Measurements from ENCODE around the gene LILRA1.
"Not testable (repeated sequence)": the region's sequence is repeated elsewhere in the genome, so short reads cannot be mapped to it uniquely, and the experiment has no call there.

The LILRA1 gene

DNA sequence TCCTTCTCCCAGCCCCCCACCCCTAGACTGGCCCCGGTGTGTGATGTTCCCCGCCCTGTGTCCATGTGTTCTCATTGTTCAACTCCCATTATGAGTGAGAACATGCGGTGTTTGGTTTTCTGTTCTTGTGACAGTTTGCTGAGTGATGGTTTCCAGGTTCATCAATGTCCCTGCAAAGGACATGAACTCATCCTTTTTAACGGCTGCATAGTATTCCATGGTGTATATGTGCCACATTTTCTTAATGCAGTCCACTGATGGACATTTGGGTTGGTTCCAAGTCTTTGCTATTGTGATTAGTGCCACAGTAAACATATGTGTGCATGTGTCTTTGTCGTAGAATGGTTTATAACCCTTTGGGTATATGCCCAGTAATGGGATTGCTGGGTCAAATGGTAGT is 15.2 kb upstream of the LILRA1 start:
- DNase-seq: not testable (repeated sequence)

GRCh38 chr19:54586397-54586796 is 7.0 kb upstream of the LILRA1 start:
- no peak for DNase-seq

DNA sequence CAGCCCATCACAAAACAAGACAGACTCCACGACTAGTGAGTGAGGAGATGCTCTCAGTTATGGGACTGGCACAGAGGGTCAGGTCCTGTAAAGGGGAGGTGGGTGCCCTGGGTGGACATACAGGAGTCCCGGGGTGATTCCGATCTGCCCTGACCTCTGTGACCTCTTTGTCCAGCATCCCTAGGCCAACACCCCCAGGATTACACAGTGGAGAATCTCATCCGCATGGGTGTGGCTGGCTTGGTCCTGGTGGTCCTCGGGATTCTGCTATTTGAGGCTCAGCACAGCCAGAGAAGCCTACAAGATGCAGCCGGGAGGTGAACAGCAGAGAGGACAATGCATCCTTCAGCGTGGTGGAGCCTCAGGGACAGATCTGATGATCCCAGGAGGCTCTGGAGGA is 6.4 kb upstream of the LILRA1 start:
- no peak for DNase-seq

- DNase-seq: not testable (repeated sequence)
These were observed 647 bp downstream of the LILRA1 start for GRCh38 chr19:54593931-54594626.

DNA sequence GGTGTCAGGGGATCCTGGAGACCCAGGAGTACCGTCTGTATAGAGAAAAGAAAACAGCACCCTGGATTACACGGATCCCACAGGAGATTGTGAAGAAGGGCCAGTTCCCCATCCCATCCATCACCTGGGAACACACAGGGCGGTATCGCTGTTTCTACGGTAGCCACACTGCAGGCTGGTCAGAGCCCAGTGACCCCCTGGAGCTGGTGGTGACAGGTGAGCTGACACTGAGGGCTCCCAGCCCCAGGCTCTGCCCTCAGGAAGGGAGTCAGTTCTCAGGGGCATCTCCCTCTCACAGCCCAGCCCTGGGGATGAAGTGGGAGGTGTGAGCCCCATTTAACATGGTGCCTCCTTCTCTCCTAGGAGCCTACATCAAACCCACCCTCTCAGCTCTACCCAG is 1.3 kb downstream of the LILRA1 start:
- DNase-seq: no peak

DNA sequence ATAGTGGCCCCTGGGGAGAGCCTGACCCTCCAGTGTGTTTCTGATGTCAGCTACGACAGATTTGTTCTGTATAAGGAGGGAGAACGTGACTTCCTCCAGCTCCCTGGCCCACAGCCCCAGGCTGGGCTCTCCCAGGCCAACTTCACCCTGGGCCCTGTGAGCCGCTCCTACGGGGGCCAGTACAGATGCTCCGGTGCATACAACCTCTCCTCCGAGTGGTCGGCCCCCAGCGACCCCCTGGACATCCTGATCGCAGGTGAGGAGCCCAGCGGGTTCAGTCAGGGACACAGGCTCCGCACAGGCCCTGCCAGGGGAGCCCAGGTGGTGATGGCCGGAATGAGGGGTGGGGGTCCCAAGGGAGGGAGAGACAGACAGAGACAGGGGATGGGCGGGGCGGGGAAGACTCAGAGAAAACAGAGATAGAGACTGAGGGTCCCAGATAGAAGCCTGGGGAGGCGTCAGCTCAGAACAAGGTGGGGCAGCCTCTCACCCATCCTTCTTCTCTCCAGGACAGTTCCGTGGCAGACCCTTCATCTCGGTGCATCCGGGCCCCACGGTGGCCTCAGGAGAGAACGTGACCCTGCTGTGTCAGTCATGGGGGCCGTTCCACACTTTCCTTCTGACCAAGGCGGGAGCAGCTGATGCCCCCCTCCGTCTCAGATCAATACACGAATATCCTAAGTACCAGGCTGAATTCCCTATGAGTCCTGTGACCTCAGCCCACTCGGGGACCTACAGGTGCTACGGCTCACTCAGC is 2.4 kb downstream of the LILRA1 start:
- not testable (repeated sequence) for DNase-seq

DNA sequence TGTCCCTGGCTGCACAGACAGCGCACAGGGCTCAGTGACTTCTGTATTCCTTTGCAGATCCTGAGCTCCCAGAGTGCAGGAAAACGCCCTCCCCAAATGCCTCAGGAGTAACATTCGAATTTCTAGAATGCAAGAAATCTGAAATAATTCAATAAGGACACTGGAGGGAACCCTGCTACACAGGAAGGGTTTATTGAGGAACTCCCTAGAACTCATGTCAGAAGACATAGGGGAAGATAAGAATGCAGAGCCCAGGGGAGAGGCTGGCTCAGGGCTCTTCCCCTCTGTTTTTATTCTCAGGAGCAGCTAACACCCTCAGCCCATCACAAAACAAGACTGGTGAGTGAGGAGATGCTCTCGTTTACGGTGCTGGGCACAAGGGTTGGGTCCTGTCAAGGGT is 6.8 kb downstream of the LILRA1 start:
- DNase-seq: no peak

DNA sequence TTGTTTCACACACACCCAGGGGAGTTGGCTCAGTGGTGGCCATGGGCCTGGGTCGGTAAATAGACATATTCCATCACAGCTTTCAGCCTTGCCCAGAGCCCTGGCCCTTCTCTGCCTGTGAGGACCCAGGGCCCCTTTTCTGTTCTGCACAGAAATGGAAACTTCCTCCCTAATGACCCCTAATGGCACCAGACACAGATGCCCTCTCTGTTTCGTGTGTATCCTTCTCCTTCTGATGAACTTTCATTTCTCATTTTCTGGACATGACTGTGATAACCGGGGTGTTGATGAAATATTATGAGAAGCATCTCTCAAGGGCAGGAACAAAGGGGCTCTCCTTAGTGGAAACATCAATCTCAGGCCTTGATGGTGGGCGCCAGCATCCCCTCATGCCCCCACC is 12.8 kb downstream of the LILRA1 start:
- no peak for DNase-seq

DNA sequence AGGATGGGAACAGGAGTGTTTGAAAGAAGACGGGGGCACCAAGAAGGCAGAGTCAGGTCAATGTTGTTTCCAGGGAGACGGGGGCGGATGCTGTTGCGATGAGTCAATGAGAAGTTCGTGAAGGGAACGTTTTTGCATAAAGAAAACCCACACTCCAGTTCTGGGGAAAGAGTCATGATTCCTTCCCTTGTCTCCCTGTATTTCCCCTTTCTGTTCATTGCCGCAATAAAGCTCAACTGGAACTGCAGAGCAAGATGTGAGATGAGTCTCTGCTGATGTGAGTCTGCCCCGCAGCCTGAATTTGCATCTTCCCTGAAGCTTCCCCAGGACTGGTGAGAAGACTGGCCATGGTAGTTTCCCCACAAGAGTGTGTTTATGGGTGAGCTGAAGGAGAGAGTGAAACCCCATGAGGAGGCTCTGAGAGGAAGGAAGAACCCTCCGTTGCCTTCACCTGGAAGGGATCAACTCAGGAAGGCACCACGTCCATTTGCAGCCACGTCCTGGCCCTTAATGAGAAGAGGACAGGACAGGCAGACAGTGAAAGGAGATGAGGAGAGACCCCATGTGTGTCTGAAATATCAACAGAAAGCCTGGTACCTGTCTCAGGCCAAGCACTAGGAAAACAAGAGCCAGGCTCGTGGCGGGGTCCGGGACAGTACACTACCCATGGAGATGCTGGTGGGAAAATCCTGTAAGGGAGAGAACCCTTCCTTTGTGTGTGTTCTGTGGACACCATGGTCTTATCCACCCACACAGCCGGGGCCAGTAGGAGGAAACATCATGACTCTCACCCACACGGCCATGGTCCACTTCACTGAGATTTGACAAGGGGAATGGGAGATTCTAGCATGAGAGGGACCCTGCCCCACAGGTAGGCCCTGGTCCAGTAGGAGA is 13.7 kb downstream of the LILRA1 start:
- DNase-seq: no peak

- DNase-seq: no peak
These were observed 14.3 kb downstream of the LILRA1 start for GRCh38 chr19:54607785-54608150.

GRCh38 chr19:54608205-54608604 is 14.8 kb downstream of the LILRA1 start:
- no peak for DNase-seq

DNA sequence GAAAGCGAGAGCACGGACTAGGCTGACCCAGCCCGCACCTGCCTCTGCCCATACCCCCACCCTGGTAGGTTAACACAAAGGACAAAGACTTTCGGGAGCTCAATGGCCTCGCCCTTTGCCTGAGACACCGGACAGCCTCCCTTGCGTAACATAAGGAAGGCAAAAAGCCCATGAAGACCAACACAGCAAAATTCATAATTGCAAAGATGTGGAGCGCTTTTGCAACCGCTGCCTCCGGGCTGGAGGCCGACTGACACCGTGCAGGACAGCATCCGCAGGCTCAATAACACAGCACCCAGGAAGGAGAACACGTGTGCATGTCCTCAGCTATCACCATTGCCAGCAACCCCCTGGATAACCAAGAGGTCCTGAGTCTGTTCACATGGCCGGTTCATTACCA is 15.4 kb downstream of the LILRA1 start:
- DNase-seq: no peak

DNA sequence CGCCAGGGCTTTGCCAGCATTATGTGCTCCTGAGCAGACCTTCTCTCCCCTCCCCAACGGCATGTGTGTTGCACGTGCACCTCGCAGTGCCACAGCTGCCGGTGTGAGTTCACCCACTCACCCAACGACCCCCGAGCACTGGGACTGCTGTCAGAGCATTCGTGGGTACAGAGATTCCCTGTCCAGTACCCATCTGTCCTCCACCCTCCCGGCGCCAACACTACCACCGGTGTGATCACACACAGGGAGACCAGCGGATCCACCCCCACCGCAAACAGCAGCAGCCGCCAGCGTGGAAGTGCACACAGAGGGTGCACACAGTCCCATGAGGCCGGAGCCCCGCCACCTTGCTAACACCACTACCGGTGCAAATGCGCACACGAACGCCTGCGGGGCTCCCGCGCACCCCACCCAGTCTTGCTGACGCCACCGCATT is 15.9 kb downstream of the LILRA1 start:
- DNase-seq: no peak

GRCh38 chr19:54612428-54612827 is 19.0 kb downstream of the LILRA1 start:
- DNase-seq: no peak

- no peak for DNase-seq
These were observed 21.3 kb downstream of the LILRA1 start for GRCh38 chr19:54614726-54615125.

GRCh38 chr19:54616057-54616456 is 22.6 kb downstream of the LILRA1 start:
- DNase-seq: no peak

DNA sequence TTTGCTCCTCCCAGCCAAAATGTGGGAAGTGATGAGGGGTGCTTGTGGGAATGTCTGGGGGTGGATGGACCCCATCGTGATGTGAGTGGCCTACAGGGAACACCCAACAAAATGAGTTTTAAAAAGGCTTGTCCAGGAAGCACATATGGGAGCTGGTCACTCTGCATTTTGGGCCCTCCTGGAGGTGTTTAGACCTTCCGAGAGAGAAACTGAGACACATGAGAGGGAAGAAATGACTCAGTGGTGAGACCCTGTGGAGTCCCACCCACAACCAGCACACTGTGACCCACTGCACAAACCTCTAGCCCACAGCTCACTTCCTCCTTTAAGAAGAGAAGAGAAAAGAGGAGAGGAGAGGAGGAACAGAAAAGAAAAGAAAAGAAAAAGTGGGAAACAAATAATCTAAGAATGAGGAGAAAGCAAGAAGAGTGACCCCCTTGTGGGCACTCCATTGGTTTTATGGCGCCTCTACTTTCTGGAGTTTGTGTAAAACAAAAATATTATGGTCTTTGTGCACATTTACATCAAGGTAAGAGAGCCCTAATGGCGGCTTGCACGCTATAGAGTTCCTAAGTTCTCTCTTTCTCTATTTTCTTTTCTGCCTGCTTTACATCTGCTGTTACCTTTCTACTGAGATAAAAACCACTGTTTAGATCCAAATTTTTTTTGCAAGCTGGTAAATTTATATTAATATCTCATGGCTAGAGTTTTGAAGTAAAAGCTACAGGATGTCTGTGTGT is 23.6 kb downstream of the LILRA1 start:
- no peak for DNase-seq

DNA sequence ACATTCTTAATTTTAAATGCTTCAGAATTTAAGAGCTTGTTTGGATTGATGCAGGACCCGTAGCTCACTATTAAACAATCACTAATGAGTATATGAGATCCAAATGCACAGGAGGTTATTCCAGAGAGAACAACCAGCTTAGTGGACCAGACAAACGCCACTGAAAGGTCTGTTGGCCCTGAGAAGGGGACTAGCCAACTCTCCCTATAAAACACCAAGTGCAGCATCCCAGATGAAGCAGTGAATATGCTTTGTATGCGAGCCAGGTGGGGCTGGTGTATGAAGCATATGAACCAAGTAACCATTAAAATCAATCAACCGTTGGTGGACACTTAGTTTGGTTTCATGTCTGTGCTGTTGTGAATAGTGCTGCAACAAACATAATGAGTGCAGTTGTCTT is 27.0 kb downstream of the LILRA1 start:
- no peak for DNase-seq

DNA sequence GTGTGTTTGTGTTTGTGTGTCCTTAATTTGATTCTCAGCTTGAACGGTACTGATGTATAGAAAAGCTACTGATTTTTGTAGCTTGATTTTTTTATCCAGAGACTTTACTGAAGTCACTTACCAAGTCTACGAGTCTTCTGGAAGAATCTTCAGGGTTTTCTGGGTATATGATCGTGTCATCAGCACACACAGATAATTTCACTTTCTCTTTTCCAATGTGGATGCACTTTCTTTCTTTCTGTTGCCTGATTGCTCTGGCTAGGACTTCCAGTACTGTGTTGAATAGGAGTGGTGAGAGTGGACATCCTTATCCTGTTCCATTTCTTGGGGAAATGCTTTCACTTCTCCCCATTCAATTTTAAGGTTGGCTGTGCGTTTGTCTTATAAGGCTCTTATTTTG is 29.0 kb downstream of the LILRA1 start:
- DNase-seq: no peak

- DNase-seq: not testable (repeated sequence)
These were observed 30.8 kb downstream of the LILRA1 start for GRCh38 chr19:54624234-54624633.

- not testable (repeated sequence) for DNase-seq
These were observed 31.7 kb downstream of the LILRA1 start for GRCh38 chr19:54624934-54625730.

DNA sequence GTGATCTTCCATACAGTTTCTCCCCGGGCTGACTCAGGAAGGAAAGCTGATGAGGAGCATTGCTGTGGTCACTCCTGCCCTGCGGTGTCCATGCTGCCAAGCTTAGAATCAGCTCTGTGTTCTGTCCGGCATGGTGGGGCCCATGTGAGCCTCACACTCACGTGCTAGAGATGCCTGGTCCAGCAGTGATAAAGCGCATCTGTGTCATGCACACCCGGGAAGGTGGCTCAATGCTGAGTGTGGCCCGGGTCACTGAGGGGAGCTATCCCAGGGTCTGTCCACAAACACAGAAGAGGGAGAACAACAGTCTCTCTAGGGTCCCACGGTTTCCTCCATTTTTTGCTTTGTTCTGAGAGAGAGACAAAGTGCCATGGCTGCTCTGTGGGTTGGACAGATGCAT is 33.3 kb downstream of the LILRA1 start:
- no peak for DNase-seq
